ENCODE measurements around the gene GSC2. TPM values are rescaled to one million over a fixed set of nuclear protein-coding genes. Genes with fewer than 3 reads are reported as not detected.

Gene GSC2
- total RNA-seq, 6 donors from 2014 or later, result not detected

DNA sequence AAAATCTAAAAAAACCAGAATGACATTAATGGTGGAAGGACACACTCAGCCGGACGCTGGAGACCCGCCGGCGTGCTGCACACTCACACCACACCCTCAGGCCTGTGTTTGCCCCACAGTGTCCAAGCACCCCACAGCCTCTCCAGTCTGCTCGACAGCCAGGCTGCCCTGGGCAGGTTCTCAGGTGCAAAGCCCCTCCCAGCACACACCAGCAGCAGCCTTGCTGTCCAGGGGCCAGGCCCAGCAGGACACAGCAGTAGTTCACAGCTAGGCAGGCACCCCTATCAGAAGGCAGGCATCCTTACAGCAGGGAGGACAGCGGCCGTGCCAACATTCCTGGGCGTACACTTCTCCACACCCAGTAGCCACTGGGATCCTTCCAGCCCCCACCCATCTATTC, 30.1 kb upstream of the GSC2 start:
- TF ChIP-seq POLR2A (IDR thresholded peaks at IDR 0.05), result no peak
- TF ChIP-seq, protein P1, sequence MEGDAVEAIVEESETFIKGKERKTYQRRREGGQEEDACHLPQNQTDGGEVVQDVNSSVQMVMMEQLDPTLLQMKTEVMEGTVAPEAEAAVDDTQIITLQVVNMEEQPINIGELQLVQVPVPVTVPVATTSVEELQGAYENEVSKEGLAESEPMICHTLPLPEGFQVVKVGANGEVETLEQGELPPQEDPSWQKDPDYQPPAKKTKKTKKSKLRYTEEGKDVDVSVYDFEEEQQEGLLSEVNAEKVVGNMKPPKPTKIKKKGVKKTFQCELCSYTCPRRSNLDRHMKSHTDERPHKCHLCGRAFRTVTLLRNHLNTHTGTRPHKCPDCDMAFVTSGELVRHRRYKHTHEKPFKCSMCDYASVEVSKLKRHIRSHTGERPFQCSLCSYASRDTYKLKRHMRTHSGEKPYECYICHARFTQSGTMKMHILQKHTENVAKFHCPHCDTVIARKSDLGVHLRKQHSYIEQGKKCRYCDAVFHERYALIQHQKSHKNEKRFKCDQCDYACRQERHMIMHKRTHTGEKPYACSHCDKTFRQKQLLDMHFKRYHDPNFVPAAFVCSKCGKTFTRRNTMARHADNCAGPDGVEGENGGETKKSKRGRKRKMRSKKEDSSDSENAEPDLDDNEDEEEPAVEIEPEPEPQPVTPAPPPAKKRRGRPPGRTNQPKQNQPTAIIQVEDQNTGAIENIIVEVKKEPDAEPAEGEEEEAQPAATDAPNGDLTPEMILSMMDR (IDR thresholded peaks at IDR 0.05), result no peak
- no peak for TF ChIP-seq POLR2AphosphoS5 (IDR thresholded peaks at IDR 0.05)
- TF ChIP-seq EP300 (IDR thresholded peaks at IDR 0.05), result no peak
- Histone ChIP-seq H3K27ac (peak overlapping the region in 1 of 4 donors; percentile 89), H3K27me3 (no peaks in the 10 kb centered on the region), H3K36me3 (peaks cover 0 to 7% (median 0%) of the 10 kb centered on the region in 4 donors), H3K4me3 (no peak overlapping the region), H3K4me1 (peaks cover 13 to 30% (median 21%) of the 10 kb centered on the region in 4 donors), H3K9me3 (no peaks in the 10 kb centered on the region)
- no peak for ATAC-seq (ENCODE audit: low FRiP score in 2 of 2)
- DNase-seq, result peak in 1 of 2 donors; percentile 55
- WGBS, 2 donors, result 94% methylated on average over 7 to 9 of the region's 9 CpGs

DNA sequence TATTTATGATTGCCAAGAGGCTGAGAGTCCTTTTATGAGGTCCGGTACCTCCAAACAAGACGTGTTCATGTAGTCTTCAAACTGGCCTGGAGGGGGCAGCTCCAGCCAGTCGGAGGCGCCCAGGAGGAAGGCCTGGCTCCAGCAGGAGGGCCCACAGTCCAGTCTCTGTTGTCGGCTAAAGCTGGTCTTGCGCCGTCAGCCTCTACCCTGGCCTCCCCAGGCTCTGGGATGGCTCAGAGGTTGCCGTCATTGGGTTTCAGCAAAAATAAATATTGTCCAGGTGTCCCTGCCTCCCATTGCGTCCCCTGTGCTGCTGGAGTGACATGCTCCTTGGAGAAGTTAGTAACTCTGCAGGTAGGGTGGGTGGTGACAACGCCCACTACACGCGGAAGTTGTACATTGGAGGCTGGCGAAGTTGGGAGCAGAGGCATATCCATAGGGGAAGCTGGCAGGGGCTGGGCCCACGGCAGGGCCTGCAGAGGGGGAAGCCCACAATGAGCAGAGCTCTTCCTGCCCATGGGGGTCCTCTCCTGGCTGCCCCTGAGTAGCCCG, 29.5 kb upstream of the GSC2 start:
- ATAC-seq (ENCODE audit: low FRiP score in 2 of 2) (peak; percentile 87 to 90), DNase-seq (peak; percentile 74 to 86)
- Histone ChIP-seq H3K9me3 (no peaks in the 10 kb centered on the region), H3K27me3 (no peaks in the 10 kb centered on the region), H3K27ac (peak overlapping the region; percentile 51 to 89 (median 85)), H3K4me1 (peaks cover 17 to 36% (median 25%) of the 10 kb centered on the region in 4 donors), H3K36me3 (peaks cover 0 to 8% (median 0%) of the 10 kb centered on the region in 4 donors), H3K4me3 (peak overlapping the region in 3 of 4 donors; percentile 78 to 98 (median 95))
- TF ChIP-seq, protein P1 (IDR thresholded peaks at IDR 0.05), result peak; percentile 61 to 83 (median 72)
- TF ChIP-seq POLR2AphosphoS5 (IDR thresholded peaks at IDR 0.05), result no peak
- WGBS, 2 donors, result 34 to 73% methylated on average over 5 to 14 of the region's 15 CpGs

DNA sequence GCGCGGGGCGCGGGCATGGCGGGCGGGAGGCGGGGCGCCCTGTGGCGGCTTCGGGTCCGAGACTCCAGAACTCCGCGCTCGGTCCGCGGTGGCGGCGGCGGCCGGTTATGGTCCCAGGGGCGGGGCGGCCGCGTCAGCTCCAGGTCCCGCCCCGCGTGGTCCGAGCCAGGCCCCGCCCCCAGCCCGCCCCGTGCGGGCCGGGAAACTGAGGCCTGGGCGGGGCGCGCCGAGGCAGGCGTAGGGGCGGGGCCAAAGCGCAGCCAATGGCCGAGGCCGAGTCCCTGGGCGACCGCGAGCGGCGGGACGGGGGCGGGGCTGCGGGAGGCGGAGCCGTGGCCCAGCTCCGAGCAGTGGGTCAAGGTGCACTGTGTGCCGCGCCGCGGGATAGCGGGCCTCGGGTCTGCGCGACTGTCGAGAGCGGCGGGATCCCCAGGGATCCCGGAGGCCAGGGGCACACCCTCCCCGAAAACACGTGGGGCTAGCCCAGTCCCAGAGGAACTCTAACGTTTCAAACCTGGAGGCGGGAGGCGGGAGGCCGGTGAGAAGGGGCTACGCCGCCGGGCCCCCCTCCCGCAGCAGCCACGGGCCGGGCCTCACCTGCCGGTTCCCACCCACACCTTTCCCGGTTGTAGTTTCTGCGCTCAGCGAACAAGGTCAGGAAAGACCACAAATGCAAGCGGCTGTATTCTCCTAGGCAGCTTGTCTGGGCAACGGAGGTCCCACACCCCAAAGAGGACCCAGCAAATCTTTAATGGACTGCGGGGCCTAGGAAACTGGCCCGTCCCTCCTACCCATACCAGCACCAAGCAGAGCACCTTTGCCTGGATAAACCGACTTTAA, 28.8 kb upstream of the GSC2 start, which contains the start of gene SLC25A1:
Gene SLC25A1, minus strand, starts transcription at position 80 of the 840 bp plus-strand sequence. Its CDS starts 63 bp downstream, at position 17.
- Histone ChIP-seq H3K4me1 (peaks cover 24 to 41% (median 31%) of the 10 kb centered on the region in 4 donors), H3K27ac (peak within 1 kb of the TSS; percentile 83 to 89 (median 86)), H3K9me3 (no peaks in the 10 kb centered on the region), H3K27me3 (no peaks in the 10 kb centered on the region), H3K4me3 (peak within 1 kb of the TSS; percentile 78 to 98 (median 93)), H3K36me3 (peaks cover 0 to 8% (median 0%) of the 10 kb centered on the region in 4 donors)
- ATAC-seq (ENCODE audit: low FRiP score in 2 of 2), result peak; percentile 89 to 95
- TF ChIP-seq EP300 (IDR thresholded peaks at IDR 0.05) (no peak), POLR2AphosphoS5 (IDR thresholded peaks at IDR 0.05) (peak in 1 of 2 donors; percentile 41), POLR2A (IDR thresholded peaks at IDR 0.05) (peak in 2 of 4 donors; percentile 29 to 57)
- TF ChIP-seq, protein P1 (IDR thresholded peaks at IDR 0.05), result peak in 1 of 6 experiments; percentile 7
- peak; percentile 95 to 99 for DNase-seq
- 0 to 2% methylated on average over 6 to 54 of the region's 86 CpGs for WGBS, 2 donors

DNA sequence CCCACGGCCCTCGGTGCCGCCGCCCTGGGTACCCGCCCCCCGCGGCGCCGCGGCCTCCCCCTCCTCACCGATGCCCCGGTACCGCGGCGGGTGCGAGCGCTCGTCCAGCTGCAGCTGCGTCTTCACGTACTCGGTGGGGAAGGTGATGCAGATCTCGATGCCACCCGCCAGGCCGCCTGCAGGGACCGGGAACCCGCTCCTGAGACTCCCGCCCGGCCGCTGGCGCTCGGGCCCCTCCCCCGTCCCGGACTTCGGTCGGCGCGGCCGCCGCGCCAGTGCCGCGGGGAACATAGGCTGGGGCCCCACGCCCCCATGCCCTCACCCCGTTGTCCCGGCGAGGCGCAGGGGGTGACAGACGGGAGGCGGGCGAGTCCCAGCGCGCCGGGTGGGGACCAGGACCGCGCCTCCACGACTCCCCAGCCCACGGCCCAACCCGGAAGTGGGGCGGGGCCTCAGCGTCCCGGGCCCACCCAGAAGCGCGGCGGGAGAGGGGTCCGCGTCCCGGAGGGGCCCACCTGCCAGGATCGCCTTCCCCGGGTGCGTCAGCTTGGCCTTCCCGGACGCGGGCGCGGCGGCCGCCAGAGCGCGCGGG, 28.1 kb upstream of the GSC2 start:
- 0% methylated on average over 13 of the region's 80 CpGs; no CpG with 5 or more reads in 1 of the 2 donors for WGBS, 2 donors
- peak overlapping the region; percentile 78 to 98 (median 93) for H3K4me3 ChIP-seq
- H3K27me3 ChIP-seq, result no peaks in the 10 kb centered on the region
- TF ChIP-seq POLR2A (IDR thresholded peaks at IDR 0.05), result peak in 1 of 4 donors; percentile 27
- TF ChIP-seq, protein P1 (IDR thresholded peaks at IDR 0.05), result peak in 4 of 6 experiments; percentile 6 to 33 (median 20)
- no peak for TF ChIP-seq EP300 (IDR thresholded peaks at IDR 0.05)
- peak; percentile 48 to 92 for DNase-seq
- peaks cover 29 to 46% (median 36%) of the 10 kb centered on the region in 4 donors for H3K4me1 ChIP-seq
- peak overlapping the region; percentile 83 to 89 (median 86) for H3K27ac ChIP-seq
- peak in 1 of 2 donors; percentile 47 for ATAC-seq (ENCODE audit: low FRiP score in 2 of 2)
- H3K9me3 ChIP-seq, result no peaks in the 10 kb centered on the region
- H3K36me3 ChIP-seq, result peaks cover 0 to 8% (median 0%) of the 10 kb centered on the region in 4 donors

Measured in upper lobe of left lung (tissue), 6 donors.